HG03175 (cell line): ENCODE measurements around the gene NOC4L.
A peak's percentile ranks its signal among the peaks of the same experiment; 100 is the strongest.
"Not testable (repeated sequence)": the region's sequence is repeated elsewhere in the genome, so short reads cannot be mapped to it uniquely, and the experiment has no call there.

ENCODE experiments used
- ATAC-seq: cut with Tn5 transposase; IDR thresholded peaks from one replicate; pipeline ENCODE4 v1.9.1; 2021; ENCODE audit warnings: mild to moderate bottlenecking, moderate library complexity; ENCODE audit not compliant: unreplicated experiment

The NOC4L gene

GRCh38 chr12:132141976-132142678 lies 2.1 kb upstream of the NOC4L start:
- ATAC-seq: no peak

GRCh38 chr12:132142679-132143335 lies 1.4 kb upstream of the NOC4L start:
- no peak for ATAC-seq

GRCh38 chr12:132143336-132144071 lies 753 bp upstream of the NOC4L start:
- ATAC-seq: peak; percentile 41

GRCh38 chr12:132144810-132145168 lies 532 bp downstream of the NOC4L start:
- no peak for ATAC-seq

GRCh38 chr12:132145334-132145733 lies 1.1 kb downstream of the NOC4L start:
- ATAC-seq: no peak

GRCh38 chr12:132146098-132146497 lies 1.8 kb downstream of the NOC4L start:
- no peak for ATAC-seq

GRCh38 chr12:132146772-132147422 lies 2.6 kb downstream of the NOC4L start:
- ATAC-seq: no peak

GRCh38 chr12:132147423-132148367 lies 3.4 kb downstream of the NOC4L start:
- ATAC-seq: no peak

- no peak for ATAC-seq
These were observed 4.2 kb downstream of the NOC4L start for GRCh38 chr12:132148368-132149045.

GRCh38 chr12:132149526-132149925 lies 5.3 kb downstream of the NOC4L start:
- ATAC-seq: not testable (repeated sequence)

- no peak for ATAC-seq
These were observed 6.5 kb downstream of the NOC4L start for GRCh38 chr12:132150780-132151144.

- ATAC-seq: no peak
These were observed 7.0 kb downstream of the NOC4L start for GRCh38 chr12:132151145-132151765.

- no peak for ATAC-seq
These were observed 7.6 kb downstream of the NOC4L start for GRCh38 chr12:132151766-132152410.

GRCh38 chr12:132152411-132152821 lies 8.2 kb downstream of the NOC4L start:
- no peak for ATAC-seq

GRCh38 chr12:132152953-132153352 lies 8.7 kb downstream of the NOC4L start:
- no peak for ATAC-seq

- peak; percentile 82 for ATAC-seq
These were observed 9.5 kb downstream of the NOC4L start for GRCh38 chr12:132153501-132154340.

GRCh38 chr12:132154341-132154761 lies 10.1 kb downstream of the NOC4L start:
- peak; percentile 13 for ATAC-seq
